Endothelial cell of umbilical vein (primary cell): ENCODE data around the gene WAS. TPM values are rescaled to one million over a fixed set of nuclear protein-coding genes. Genes with fewer than 3 reads are reported as not detected.

ENCODE experiments used
- BruUV-seq: library from RNA; stranded (reverse); fragments of 400-500 nt; replicated peaks from 2 replicates; lab custom pipeline; 2021; lab: Mats Ljungman, UMichigan
- CTCF ChIA-PET: fragments of 300-600, 350-600 bp; sonication (Branson Sonifier 250); formaldehyde crosslinking; loops from one replicate; lab custom pipeline; 2021; ENCODE audit warnings: antibody characterized with exemption, inconsistent platforms; lab: Charles Lee
- POLR2A ChIA-PET: fragments of 300-600, 350-600 bp; sonication (Branson Sonifier 250); formaldehyde crosslinking; loops from one replicate; lab custom pipeline; 2021; ENCODE audit warnings: antibody characterized with exemption, inconsistent platforms; lab: Charles Lee
- DNase-seq: peaks from one replicate; pipeline ENCODE4 v3.0.0-alpha.2; 2011; ENCODE audit warnings: low read depth, low spot score
- FAIRE-seq: peaks from 2 replicates; lab custom pipeline; 2011; peaks lifted over from hg19 to GRCh38; lab: Jason Lieb, UNC
- H2AFZ ChIP-seq: 2 replicates; pipeline ENCODE4 v1.6.0; 2012; ENCODE audit warnings: low read depth, low read length, control low read depth, inconsistent platforms
- H3K27ac ChIP-seq: 2 replicates; pipeline ENCODE4 v1.5.1; 2011; ENCODE audit warnings: low read depth, mild to moderate bottlenecking, control low read depth, low read length, moderate library complexity; ENCODE audit not compliant: insufficient read depth
- H3K27me3 ChIP-seq, 2 experiments: 2 replicates each; pipeline versions ENCODE4 v1.6.0 to v1.6.1; 2011; ENCODE audit warnings: low read length in 2 of 2, mixed read lengths in 1 of 2; ENCODE audit not compliant: control insufficient read depth in 2 of 2, insufficient read depth in 2 of 2
- H3K36me3 ChIP-seq, 2 experiments: 2 replicates in 1 of 2; 3 replicates in 1 of 2; pipeline ENCODE4 v1.5.1; 2011; ENCODE audit warnings: low read length in 2 of 2, mild to moderate bottlenecking in 1 of 2, moderate library complexity in 1 of 2; ENCODE audit not compliant: control insufficient read depth in 2 of 2, insufficient read depth in 2 of 2; ENCODE audit errors: extremely low read depth in 1 of 2
- H3K4me1 ChIP-seq: 3 replicates; pipeline ENCODE4 v1.5.1; 2011; ENCODE audit warnings: mild to moderate bottlenecking, low read length; ENCODE audit not compliant: control insufficient read depth, insufficient read depth; ENCODE audit errors: extremely low read depth
- H3K4me2 ChIP-seq: 2 replicates; pipeline ENCODE4 v1.6.1; 2011; ENCODE audit warnings: low read length, control low read depth, mixed read lengths; ENCODE audit not compliant: insufficient read depth
- H3K4me3 ChIP-seq, 3 experiments: fragments of 200-600 bp in 1 of 3; sonication (generic), shearing (Covaris generic) in 1 of 3; replicated peaks in 1 of 3; 2 replicates each; pipeline ENCODE4 v1.5.1; 2011 to 2016; ENCODE audit warnings: control low read depth in 3 of 3, low read length in 3 of 3, mild to moderate bottlenecking in 2 of 3, inconsistent platforms in 1 of 3, low read depth in 1 of 3, moderate library complexity in 1 of 3; ENCODE audit not compliant: insufficient read depth in 1 of 3
- H3K79me2 ChIP-seq: 2 replicates; pipeline ENCODE4 v1.6.0; 2012; ENCODE audit warnings: low read length, inconsistent platforms; ENCODE audit not compliant: control insufficient read depth, insufficient read depth
- H3K9ac ChIP-seq: replicated peaks from 2 replicates; pipeline ENCODE3; 2011; ENCODE audit warnings: low read length, control low read depth; ENCODE audit not compliant: insufficient read depth; ENCODE audit errors: extremely low read depth
- H3K9me1 ChIP-seq: replicated peaks from 3 replicates; pipeline ENCODE4 v1.6.0; 2011; ENCODE audit warnings: mild to moderate bottlenecking, low read length; ENCODE audit not compliant: control insufficient read depth, insufficient read depth; ENCODE audit errors: extremely low read depth
- H3K9me3 ChIP-seq: replicated peaks from 2 replicates; pipeline ENCODE4 v1.5.1; 2012; ENCODE audit warnings: low read length, inconsistent platforms; ENCODE audit not compliant: control insufficient read depth, insufficient read depth
- H4K20me1 ChIP-seq: replicated peaks from 2 replicates; pipeline ENCODE3; 2011; ENCODE audit warnings: mild to moderate bottlenecking, low read length; ENCODE audit not compliant: control insufficient read depth, insufficient read depth; ENCODE audit errors: extremely low read depth
- EZH2 ChIP-seq: IDR thresholded peaks from 2 replicates; pipeline ENCODE4 v1.6.1; 2012; ENCODE audit warnings: borderline replicate concordance, low read depth, mild to moderate bottlenecking, moderate library complexity, low read length, inconsistent platforms; ENCODE audit not compliant: severe bottlenecking
- FOS ChIP-seq: IDR thresholded peaks from 2 replicates; pipeline ENCODE4 v1.6.1; 2011; ENCODE audit warnings: mild to moderate bottlenecking, low read length, moderate library complexity, borderline replicate concordance; ENCODE audit not compliant: insufficient read depth
- GATA2 ChIP-seq: IDR thresholded peaks from 2 replicates; pipeline ENCODE4 v1.7.0; 2011; ENCODE audit warnings: low read depth, mild to moderate bottlenecking, moderate library complexity, mixed read lengths, low read length; ENCODE audit not compliant: insufficient read length, insufficient read depth
- JUN ChIP-seq: IDR thresholded peaks from 2 replicates; pipeline ENCODE4 v1.6.1; 2011; ENCODE audit warnings: borderline replicate concordance, low read depth; ENCODE audit not compliant: insufficient read length, insufficient read depth
- MYC ChIP-seq: IDR thresholded peaks from one replicate; pipeline ENCODE4 v1.6.1; 2011; ENCODE audit warnings: mild to moderate bottlenecking, low read depth, low read length
- POLR2A ChIP-seq: IDR thresholded peaks from 2 replicates; pipeline ENCODE4 v1.6.1; 2012; ENCODE audit warnings: low read depth, mild to moderate bottlenecking, control low read depth, low read length
- POLR2AphosphoS5 ChIP-seq: IDR thresholded peaks from 2 replicates; pipeline ENCODE4 v1.6.1; 2012; ENCODE audit warnings: low read depth, mild to moderate bottlenecking, control low read depth, low read length, moderate library complexity; ENCODE audit not compliant: insufficient read depth
- dilution Hi-C: fragments of 300-500 bp; cut with MboI; formaldehyde crosslinking; loops from one replicate; pipeline ENCODE4 v1.15.0; 2019; ENCODE audit warnings: low sequenced_read_pairs; ENCODE audit not compliant: extremely low pct_ligation_motif_present
- intact Hi-C: fragments of 100-400 bp; cut with micrococcal nuclease; formaldehyde crosslinking; loops from one replicate; pipeline ENCODE4 v1.10.0; 2022
- polyA plus RNA-seq, 4 experiments: library from polyadenylated mRNA; depleted of rRNA in 3 of 4; stranded (reverse) in 3 of 4; unstranded in 1 of 4; fragments of >200 nt; gene quantifications; 2 replicates each; pipeline versions ENCODE4 v1.2.1 to v1.2.3, GENCODE V29; 2011 to 2012; ENCODE audit warnings: missing spikeins in 1 of 4
- total RNA-seq: library from RNA; stranded (reverse); gene quantifications from 2 replicates; pipeline ENCODE4 v1.2.3, GENCODE V29; 2021
- TF ChIP-seq, protein P1 (sequence below), 2 donors: IDR thresholded peaks; 1 replicate in 1 of 2; 2 replicates in 1 of 2; pipeline ENCODE4 v1.5.1; 2011; ENCODE audit warnings: low read length in 2 of 2, mild to moderate bottlenecking in 2 of 2, moderate library complexity in 2 of 2, control low read depth in 1 of 2, inconsistent platforms in 1 of 2, low read depth in 1 of 2; ENCODE audit not compliant: insufficient read depth in 1 of 2; ENCODE audit errors: extremely low read depth in 1 of 2
- TF ChIP-seq, protein P2 (sequence below): IDR thresholded peaks from 2 replicates; pipeline ENCODE4 v1.6.1; 2011; ENCODE audit not compliant: insufficient read depth, insufficient read length

WAS gene
- total and polyA plus RNA-seq, 2 donors (not counting 3 experiments of a cell fraction or from before 2014, with no cell fraction given), result 0.73 TPM; not detected in 1

DNA sequence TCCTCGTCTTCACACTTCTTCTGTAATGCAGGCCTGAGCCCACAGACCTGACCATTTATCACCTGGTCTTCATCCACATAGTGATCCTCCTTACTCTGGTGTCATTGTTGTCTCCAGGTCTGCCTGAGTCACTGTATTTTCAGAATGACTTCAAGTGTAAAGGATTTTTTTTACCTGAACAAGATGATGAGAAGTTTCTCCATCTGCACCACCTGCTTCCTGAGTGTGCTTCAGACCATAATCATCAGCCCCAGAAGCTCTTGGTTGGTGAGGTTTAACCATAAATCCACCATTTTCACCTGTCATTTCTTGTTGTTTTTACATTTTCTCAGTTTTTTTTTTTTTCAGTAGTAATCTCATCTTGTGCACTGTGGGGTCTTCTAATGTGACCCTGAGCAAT is 47.3 kb upstream of the WAS start:
- TF ChIP-seq JUN (no peak), FOS (no peak), POLR2AphosphoS5 (no peak), EZH2 (no peak), POLR2A (no peak), GATA2 (no peak), MYC (no peak)
- TF ChIP-seq, protein P1, sequence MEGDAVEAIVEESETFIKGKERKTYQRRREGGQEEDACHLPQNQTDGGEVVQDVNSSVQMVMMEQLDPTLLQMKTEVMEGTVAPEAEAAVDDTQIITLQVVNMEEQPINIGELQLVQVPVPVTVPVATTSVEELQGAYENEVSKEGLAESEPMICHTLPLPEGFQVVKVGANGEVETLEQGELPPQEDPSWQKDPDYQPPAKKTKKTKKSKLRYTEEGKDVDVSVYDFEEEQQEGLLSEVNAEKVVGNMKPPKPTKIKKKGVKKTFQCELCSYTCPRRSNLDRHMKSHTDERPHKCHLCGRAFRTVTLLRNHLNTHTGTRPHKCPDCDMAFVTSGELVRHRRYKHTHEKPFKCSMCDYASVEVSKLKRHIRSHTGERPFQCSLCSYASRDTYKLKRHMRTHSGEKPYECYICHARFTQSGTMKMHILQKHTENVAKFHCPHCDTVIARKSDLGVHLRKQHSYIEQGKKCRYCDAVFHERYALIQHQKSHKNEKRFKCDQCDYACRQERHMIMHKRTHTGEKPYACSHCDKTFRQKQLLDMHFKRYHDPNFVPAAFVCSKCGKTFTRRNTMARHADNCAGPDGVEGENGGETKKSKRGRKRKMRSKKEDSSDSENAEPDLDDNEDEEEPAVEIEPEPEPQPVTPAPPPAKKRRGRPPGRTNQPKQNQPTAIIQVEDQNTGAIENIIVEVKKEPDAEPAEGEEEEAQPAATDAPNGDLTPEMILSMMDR (IDR thresholded peaks at IDR 0.05; ENCODE audit: extremely low read depth in 1 of 2, insufficient read depth in 1 of 2, low read depth in 1 of 2, low read length in 2 of 2), result no peak
- TF ChIP-seq, protein P2, sequence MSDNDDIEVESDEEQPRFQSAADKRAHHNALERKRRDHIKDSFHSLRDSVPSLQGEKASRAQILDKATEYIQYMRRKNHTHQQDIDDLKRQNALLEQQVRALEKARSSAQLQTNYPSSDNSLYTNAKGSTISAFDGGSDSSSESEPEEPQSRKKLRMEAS, result no peak
- Histone ChIP-seq H4K20me1 (no peaks in the 10 kb centered on the region), H3K27ac (no peak overlapping the region), H3K9me1 (no peaks in the 10 kb centered on the region), H3K4me1 (no peaks in the 10 kb centered on the region), H3K79me2 (no peaks in the 10 kb centered on the region), H3K4me2 (no peak overlapping the region), H3K9me3 (no peaks in the 10 kb centered on the region), H3K9ac (no peak overlapping the region), H2AFZ (no peak overlapping the region), H3K36me3 (no peaks in the 10 kb centered on the region), H3K4me3 (no peak overlapping the region), H3K27me3 (no peaks in the 10 kb centered on the region)
- no TSS peak for BruUV-seq
- intact Hi-C loops, result no loop called here
- FAIRE-seq, result no peak
- ChIA-PET CTCF (no interaction called here), POLR2A (no interaction called here)
- dilution Hi-C loops, result no loop called here
- DNase-seq, result no peak
